Measurements from ENCODE around the gene PARP16. TPM values are rescaled to one million over a fixed set of nuclear protein-coding genes. Genes with fewer than 3 reads are reported as not detected.

Gene PARP16
- total RNA-seq, 1 donor from 2014 or later = 11.7 TPM

GRCh38 chr15:65327651-65328393 lies 41.1 kb upstream of the PARP16 start:
- Mint-ChIP-seq H3K4me1 (no peaks in the 10 kb centered on the region), H3K36me3 (ENCODE audit: low read depth) (no peaks in the 10 kb centered on the region), H3K9me3 (no peaks in the 10 kb centered on the region), H3K4me3 (no peak overlapping the region), H3K27me3 (peaks cover 9% of the 10 kb centered on the region), H3K27ac (no peak overlapping the region)
- intact Hi-C loops (cut with micrococcal nuclease) = no loop called here
- no peak for DNase-seq

DNA sequence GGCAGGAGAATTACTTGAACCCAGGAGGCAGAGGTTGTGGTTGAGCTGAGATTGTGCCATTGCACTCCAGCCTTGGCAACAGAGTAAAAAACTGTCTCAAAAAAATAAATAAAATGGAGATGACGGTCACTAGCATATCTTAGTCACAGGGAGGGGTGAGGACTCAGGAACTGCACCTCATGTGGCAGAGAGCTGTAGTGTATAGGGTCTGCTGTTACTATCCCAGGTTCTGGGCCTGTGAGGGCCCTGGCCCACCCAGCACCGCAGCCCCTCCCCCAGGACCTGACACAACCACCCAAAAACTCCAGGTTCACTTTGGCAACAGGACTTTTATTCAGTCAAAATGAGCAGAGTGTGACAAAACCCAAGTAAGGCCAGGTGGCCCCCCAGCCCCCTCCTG lies 40.1 kb upstream of the PARP16 start:
- H3K4me1 Mint-ChIP-seq = no peaks in the 10 kb centered on the region
- H3K9me3 Mint-ChIP-seq = no peaks in the 10 kb centered on the region
- peaks cover 11% of the 10 kb centered on the region for H3K27me3 Mint-ChIP-seq
- no peak overlapping the region for H3K4me3 Mint-ChIP-seq
- intact Hi-C loops (cut with micrococcal nuclease) = no loop called here
- no peak for DNase-seq
- H3K27ac Mint-ChIP-seq = no peak overlapping the region
- H3K36me3 Mint-ChIP-seq (ENCODE audit: low read depth) = no peaks in the 10 kb centered on the region

DNA sequence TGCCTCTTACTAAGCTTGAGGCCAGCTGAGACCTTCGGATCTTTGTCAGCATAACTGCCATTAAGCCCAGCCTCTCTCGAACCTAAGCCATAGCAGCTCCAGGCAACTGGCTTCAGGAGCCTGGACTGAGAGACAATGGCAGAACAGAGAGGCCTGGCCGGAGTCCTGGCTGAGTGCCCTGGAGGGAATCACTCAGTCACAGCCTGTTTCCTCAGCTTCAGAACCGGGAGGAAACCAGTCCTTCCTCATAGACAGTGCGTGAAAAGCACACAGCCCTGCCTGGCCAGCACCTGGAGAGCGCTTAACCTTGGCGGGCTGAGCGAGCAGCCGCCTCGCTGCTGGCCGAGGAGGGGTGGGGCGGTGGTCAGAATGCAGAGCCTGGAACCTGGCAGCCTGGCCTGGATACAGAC lies 39.4 kb upstream of the PARP16 start:
- H3K9me3 Mint-ChIP-seq = no peaks in the 10 kb centered on the region

DNA sequence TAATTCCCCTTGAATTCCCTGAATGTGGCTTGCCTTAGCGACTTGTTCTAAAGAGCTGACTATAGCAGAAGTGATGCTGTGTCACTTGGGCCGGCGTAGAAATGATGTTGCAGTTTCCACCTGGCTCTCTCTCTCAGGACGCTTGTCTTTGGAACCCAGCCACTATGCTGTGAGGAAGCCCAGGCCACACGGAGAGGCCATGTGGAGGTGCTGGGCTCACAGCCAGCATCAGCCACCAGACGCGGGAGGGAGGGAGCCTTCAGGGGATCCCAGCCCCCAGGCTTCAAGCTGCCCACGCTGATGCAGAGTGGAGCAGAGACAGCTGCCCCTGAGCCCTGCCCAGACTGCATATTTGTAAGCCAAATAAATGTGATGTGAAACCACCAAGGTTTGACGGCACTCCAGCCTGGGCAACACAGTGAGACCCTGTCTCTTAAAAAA lies 36.4 kb upstream of the PARP16 start:
- no peak overlapping the region for H3K4me3 Mint-ChIP-seq
- H3K27ac Mint-ChIP-seq = no peak overlapping the region
- intact Hi-C loops (cut with micrococcal nuclease) = no loop called here
- H3K9me3 Mint-ChIP-seq = no peaks in the 10 kb centered on the region
- no peak for DNase-seq
- H3K4me1 Mint-ChIP-seq = no peaks in the 10 kb centered on the region
- no peaks in the 10 kb centered on the region for H3K36me3 Mint-ChIP-seq (ENCODE audit: low read depth)
- peaks cover 28% of the 10 kb centered on the region for H3K27me3 Mint-ChIP-seq

More for the DNA sequence above, 39.4 kb upstream of the PARP16 start:
- DNase-seq = no peak
- H3K27ac Mint-ChIP-seq = no peak overlapping the region
- peaks cover 16% of the 10 kb centered on the region for H3K27me3 Mint-ChIP-seq
- no peak overlapping the region for H3K4me3 Mint-ChIP-seq
- intact Hi-C loops (cut with micrococcal nuclease) = no loop called here
- no peaks in the 10 kb centered on the region for H3K4me1 Mint-ChIP-seq
- no peaks in the 10 kb centered on the region for H3K36me3 Mint-ChIP-seq (ENCODE audit: low read depth)

DNA sequence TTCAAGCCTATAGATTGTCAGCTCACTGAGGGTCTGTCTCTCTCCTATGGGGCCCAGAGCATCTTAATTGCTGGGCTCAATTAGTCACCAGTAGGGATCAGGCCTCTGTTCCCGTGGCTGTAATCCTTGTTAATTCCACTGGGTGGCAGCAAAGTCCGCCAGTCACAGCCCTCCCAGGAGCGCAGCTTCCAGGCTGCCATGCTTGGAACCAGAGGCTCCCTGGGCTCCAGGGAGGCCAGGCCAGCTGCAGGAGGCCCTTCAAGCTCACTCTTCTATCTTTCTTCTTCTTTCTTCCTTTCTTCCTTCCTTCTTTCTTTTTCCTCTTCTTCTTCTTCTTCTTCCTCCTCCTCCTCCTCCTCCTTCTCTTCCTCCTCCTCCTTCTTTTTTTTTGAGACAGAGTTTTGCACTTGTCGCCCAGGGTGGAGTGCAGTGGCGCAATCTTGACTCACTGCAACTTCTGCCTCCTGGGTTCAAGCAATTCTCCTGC lies 32.2 kb upstream of the PARP16 start:
- Mint-ChIP-seq H3K27me3 (peaks cover 19% of the 10 kb centered on the region), H3K27ac (no peak overlapping the region), H3K9me3 (no peaks in the 10 kb centered on the region), H3K36me3 (ENCODE audit: low read depth) (no peaks in the 10 kb centered on the region), H3K4me3 (no peak overlapping the region), H3K4me1 (no peaks in the 10 kb centered on the region)
- DNase-seq = peak; percentile 93
- intact Hi-C loops (cut with micrococcal nuclease) = loop anchor here (1.0 to 5.0 kb wide), 2 partner anchors 66 to 83 kb away; no protein-coding TSS in a partner anchor

DNA sequence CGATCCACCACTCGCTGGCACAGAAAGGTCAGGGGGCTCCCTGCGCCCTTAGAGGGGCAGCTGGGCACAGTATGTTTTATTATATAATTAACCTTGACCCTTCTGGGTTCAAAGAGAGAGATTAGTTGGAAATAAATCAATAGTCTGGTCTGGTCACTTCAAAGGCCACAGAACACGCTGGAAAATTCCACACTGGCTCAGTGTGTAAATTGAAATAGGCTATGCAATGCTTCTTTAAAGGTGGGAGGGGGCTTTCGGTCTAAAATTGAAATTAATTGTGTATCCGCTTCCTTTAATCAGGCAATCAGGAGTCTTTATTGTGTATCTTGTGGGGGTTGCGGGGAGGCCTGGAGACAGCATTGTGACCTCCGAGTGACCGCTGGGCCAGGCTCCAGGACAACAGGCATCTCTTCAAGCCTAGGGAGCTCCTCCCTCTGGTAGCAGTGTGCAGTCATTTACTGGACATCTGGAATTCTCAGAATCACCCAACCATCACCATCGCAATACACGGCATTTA lies 25.8 kb upstream of the PARP16 start:
- no peaks in the 10 kb centered on the region for H3K9me3 Mint-ChIP-seq
- no peaks in the 10 kb centered on the region for H3K36me3 Mint-ChIP-seq (ENCODE audit: low read depth)
- H3K4me3 Mint-ChIP-seq = no peak overlapping the region
- H3K27me3 Mint-ChIP-seq = peaks cover 6% of the 10 kb centered on the region
- H3K4me1 Mint-ChIP-seq = no peaks in the 10 kb centered on the region
- no peak for DNase-seq
- H3K27ac Mint-ChIP-seq = no peak overlapping the region
- intact Hi-C loops (cut with micrococcal nuclease) = no loop called here

GRCh38 chr15:65311760-65312159 lies 25.1 kb upstream of the PARP16 start:
- DNase-seq = no peak
- intact Hi-C loops (cut with micrococcal nuclease) = no loop called here
- H3K27ac Mint-ChIP-seq = no peak overlapping the region
- peaks cover 6% of the 10 kb centered on the region for H3K27me3 Mint-ChIP-seq
- H3K9me3 Mint-ChIP-seq = no peaks in the 10 kb centered on the region
- no peak overlapping the region for H3K4me3 Mint-ChIP-seq
- H3K4me1 Mint-ChIP-seq = no peaks in the 10 kb centered on the region
- H3K36me3 Mint-ChIP-seq (ENCODE audit: low read depth) = no peaks in the 10 kb centered on the region

- H3K27me3 Mint-ChIP-seq = peaks cover 10% of the 10 kb centered on the region
- H3K27ac Mint-ChIP-seq = no peak overlapping the region
- no peaks in the 10 kb centered on the region for H3K36me3 Mint-ChIP-seq (ENCODE audit: low read depth)
- H3K4me1 Mint-ChIP-seq = peaks cover 2% of the 10 kb centered on the region
- no peak for DNase-seq
- no peak overlapping the region for H3K4me3 Mint-ChIP-seq
- H3K9me3 Mint-ChIP-seq = no peaks in the 10 kb centered on the region
- intact Hi-C loops (cut with micrococcal nuclease) = no loop called here
These were observed 23.9 kb upstream of the PARP16 start for GRCh38 chr15:65310431-65311137.

- H3K27ac Mint-ChIP-seq = peak overlapping the region; percentile 20
- H3K4me1 Mint-ChIP-seq = peaks cover 7% of the 10 kb centered on the region
- no peaks in the 10 kb centered on the region for H3K36me3 Mint-ChIP-seq (ENCODE audit: low read depth)
- H3K9me3 Mint-ChIP-seq = no peaks in the 10 kb centered on the region
- intact Hi-C loops (cut with micrococcal nuclease) = no loop called here
- no peak overlapping the region for H3K4me3 Mint-ChIP-seq
- peaks cover 10% of the 10 kb centered on the region for H3K27me3 Mint-ChIP-seq
- DNase-seq = no peak
These were observed 23.3 kb upstream of the PARP16 start for GRCh38 chr15:65309882-65310418.

GRCh38 chr15:65307978-65308377 lies 21.3 kb upstream of the PARP16 start:
- DNase-seq = no peak
- intact Hi-C loops (cut with micrococcal nuclease) = no loop called here
- H3K36me3 Mint-ChIP-seq (ENCODE audit: low read depth) = no peaks in the 10 kb centered on the region
- peaks cover 10% of the 10 kb centered on the region for H3K27me3 Mint-ChIP-seq
- no peaks in the 10 kb centered on the region for H3K9me3 Mint-ChIP-seq
- peaks cover 17% of the 10 kb centered on the region for H3K4me1 Mint-ChIP-seq
- H3K27ac Mint-ChIP-seq = no peak overlapping the region
- no peak overlapping the region for H3K4me3 Mint-ChIP-seq

- Mint-ChIP-seq H3K4me3 (peak overlapping the region; percentile 15), H3K36me3 (ENCODE audit: low read depth) (no peaks in the 10 kb centered on the region), H3K27me3 (peaks cover 8% of the 10 kb centered on the region), H3K27ac (peak overlapping the region; percentile 49), H3K4me1 (peaks cover 17% of the 10 kb centered on the region), H3K9me3 (no peaks in the 10 kb centered on the region)
- intact Hi-C loops (cut with micrococcal nuclease) = no loop called here
- DNase-seq = no peak
These were observed 19.9 kb upstream of the PARP16 start for GRCh38 chr15:65306551-65306950.

DNA sequence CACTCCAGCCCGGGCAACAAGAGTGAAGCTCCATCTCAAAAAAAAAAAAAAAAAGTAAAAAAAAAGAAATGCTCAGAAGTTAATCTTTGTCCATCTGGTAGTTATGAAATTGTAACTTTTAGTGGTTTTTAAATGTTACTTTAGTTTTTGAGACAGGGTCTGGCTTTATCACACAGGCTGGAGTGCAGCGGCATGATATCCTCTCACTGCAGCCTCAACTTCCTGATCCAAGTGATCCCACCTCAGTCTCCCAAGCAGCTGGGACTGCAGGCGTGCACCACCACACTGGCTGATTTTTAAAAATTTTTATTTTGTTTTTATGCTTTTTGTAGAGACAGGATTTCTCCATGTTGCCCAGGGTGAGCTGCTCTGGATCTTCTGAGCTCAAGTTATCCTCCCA lies 19.1 kb upstream of the PARP16 start:
- Mint-ChIP-seq H3K27ac (peak overlapping the region; percentile 93), H3K9me3 (no peaks in the 10 kb centered on the region), H3K27me3 (peaks cover 8% of the 10 kb centered on the region), H3K4me1 (peaks cover 17% of the 10 kb centered on the region), H3K4me3 (no peak overlapping the region), H3K36me3 (ENCODE audit: low read depth) (no peaks in the 10 kb centered on the region)
- DNase-seq = no peak
- intact Hi-C loops (cut with micrococcal nuclease) = no loop called here

DNA sequence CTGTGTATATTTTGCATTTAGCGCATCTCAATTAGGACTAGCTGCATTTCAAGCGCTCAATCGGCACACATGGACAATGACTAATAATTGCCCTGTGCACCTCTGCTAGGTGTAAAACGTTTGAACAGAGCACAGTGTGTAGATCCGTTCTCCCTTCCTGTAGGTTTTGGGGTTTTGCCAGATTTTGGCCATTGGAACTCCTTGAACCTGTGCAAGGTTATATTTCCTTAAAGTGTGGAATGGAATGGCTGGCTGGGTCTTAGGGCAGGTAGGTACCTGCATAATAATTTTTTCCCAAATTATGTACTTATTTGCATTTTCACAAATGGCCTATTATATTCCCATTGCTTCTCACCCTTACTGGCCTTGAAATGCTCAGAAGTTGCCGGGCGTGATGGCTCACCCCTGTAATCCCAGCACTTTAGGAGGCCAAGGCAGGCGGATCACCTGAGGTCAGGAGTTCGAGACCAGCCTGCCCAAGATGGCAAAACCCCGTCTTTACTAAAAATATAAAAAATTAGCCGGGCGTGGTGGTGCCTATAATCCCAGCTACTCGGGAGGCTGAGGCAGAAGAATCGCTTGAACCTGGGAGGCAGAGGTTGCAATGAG lies 18.6 kb upstream of the PARP16 start:
- DNase-seq = peak; percentile 79
- intact Hi-C loops (cut with micrococcal nuclease) = no loop called here
- Mint-ChIP-seq H3K27me3 (peaks cover 8% of the 10 kb centered on the region), H3K9me3 (no peaks in the 10 kb centered on the region), H3K4me1 (peaks cover 21% of the 10 kb centered on the region), H3K36me3 (ENCODE audit: low read depth) (no peaks in the 10 kb centered on the region), H3K4me3 (peak overlapping the region; percentile 92), H3K27ac (peak overlapping the region; percentile 93)

Data from activated CD4-positive, alpha-beta T cell treated with anti-CD3 and anti-CD28 coated beads, Interleukin-2, amount 10 ng/mL, durations not matched to agents 24 days and 14 days (primary cell).